ENCODE data around the gene CREBBP.

- no peak for TF ChIP-seq CTCF (IDR thresholded peaks at IDR 0.05)
- no peak for TF ChIP-seq ZFX (IDR thresholded peaks at IDR 0.05; ENCODE audit: borderline replicate concordance)
These were observed 163.1 kb downstream of the CREBBP start, which contains the start of gene TRAP1 for GRCh38 chr16:3717235-3718018.
